Stimulated activated CD8-positive, alpha-beta memory T cell treated with anti-CD3 and anti-CD28 coated beads, Interleukin-12 subunit alpha, Interleukin-12 subunit beta, amount 100 ng/mL, for 4 hours (primary cell): ENCODE measurements around the gene KCNQ1.

ENCODE experiments used
- DNase-seq: peaks from one replicate; pipeline ENCODE4 v3.0.0-alpha.2; 2020; ENCODE audit warnings: low read depth

Gene KCNQ1

DNA sequence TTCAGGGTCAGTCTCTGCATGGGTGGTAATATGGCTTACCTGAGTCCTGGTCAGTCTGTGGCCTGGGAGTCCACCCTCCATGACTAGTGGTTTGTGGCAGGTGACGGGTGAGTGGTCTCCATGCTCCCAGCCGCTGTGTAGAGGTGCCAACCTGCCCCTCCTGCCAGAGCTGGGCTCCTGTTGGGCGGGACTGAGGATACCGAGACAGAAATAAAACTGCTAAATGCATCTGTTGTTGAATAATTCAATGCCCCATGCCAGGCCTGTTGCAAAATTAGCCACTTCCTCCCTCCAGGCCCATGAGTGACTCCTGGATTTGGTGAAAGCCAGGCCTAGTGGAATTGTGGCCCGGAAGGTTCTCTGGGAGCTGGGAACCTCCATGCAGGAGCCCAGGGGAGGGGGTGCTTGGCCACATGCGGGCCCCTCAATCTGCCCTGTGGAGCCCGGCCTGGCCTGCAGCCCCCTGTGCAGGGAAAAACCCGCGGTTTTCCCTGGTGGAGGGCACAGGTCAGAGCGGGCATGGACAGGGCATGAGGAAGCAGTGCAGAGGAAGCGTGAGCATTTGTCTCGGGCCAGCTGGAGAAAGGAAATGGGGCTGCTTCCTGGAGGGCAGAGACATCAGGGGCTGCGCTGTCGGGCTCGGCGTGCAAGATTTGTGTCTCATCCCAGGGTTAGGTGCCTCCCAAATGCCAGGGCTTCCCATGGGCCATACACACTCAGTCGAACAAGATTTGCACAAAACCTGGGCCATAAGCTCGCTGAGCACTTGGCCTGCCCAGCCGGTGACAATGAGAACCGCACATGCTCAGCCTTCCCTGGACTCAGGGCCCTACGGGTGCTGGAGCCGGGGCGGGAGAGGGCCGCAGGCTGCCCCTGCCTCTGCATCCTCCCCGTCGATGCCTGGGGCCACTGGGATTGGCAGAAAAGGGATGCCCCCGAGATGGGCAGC is 66.9 kb downstream of the KCNQ1 start:
- no peak for DNase-seq

DNA sequence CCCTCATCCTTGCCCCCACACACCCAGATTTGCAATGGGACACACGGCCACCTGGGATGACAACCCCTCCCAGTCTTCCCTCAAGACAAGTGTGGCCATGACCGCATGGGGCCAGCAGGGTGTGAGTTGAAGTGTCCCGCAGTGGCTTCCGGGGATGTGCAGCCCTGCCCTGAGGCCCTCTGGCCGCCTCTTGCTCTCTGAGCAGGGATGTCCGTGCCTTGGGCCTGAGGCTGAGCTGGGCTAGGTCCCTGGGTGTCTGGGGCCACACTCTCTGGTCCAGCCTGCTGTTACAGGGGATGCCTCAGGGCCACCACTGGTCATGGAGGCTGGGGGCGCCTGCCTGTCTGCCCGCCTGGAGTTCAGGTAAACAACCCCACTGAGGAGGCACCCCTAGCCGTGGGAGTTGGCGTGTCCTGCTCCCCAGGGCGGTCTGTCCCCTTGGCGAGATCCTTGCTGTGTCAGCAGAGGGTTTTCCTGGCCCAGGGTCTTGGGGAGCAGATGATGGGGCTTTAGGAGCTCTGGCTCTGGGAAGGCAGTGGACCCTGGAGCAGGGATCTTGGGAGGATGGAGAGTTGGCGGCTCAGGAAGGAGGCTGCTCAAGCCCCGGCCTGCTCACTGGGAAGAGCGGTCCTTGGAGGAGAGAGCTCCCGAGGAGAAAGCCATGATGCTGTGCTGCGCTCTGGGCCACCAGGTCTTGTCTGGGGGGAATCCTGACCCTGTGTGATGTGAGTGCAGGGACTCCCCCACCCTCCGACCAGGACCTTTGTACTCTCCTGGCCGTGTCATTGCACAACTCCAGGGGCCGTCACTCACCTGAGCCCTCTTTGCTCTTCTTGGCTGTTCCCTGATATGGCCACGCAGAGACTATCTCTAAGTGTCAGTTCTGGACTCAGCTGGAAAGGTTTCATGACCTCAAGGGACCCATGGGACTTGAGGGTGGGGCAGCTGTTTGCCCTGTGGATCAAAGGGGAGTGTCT is 67.9 kb downstream of the KCNQ1 start:
- DNase-seq, result no peak

DNA sequence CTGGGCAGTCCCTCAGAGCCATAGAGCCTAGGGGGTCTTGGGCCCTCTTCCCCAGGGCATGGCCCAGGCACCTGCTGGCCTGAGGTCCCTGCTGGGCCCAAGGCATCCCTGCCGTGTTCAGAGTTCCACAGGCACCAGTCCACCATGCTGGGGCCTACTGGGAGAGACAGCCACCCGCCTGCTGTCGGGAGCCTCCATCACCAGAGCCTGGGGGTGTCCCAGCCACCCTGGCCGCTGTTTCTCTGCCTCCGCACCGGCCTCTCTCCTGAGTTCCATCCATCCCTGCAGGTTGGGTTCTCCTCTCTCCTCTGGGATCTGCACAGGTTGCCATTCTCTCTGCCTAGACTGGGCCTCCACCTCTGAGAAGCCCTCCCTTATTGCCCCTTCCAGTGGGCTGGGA is 68.6 kb downstream of the KCNQ1 start:
- no peak for DNase-seq

DNA sequence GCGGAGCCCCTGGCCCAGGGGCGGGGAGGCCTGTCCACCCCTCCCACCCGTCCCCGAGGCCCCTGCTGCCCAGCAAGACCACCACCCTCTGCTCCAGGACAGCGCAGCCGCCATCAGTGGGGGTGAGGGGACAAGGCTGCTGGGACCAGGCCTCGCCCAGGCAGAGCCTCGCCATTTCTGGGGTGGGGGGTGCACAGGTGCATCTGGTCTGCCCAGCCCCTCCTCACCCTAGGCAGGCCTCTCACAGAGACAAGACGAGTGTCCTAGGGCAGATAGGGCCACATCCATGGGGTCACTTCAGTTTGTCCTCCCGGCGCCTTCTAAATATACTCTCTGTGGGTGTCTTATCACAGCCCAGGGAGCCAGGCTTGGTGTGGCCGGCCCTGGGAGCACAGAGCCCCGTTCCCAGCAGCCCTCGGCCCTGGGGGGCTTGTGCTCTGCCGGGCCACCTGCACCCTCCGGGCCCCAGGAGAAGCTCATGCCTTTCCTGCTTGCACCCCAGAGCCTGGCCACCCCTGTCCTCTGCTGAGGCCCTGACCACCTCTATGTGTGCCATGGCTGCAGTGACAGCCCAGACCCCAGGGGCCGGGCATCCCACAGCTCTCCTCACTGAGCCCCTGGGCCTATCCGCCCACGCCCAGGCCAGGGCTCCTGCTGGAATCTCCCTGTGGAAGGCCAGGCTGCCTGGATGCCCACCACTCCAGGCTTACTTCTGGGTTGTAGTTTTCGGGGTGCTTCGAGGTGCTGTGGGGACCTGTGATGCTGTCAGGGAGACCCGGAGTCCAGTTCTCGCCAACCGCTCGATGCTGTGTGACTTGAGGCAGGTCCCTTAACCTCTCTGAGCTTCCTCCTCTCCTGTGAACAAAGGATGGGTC is 70.8 kb downstream of the KCNQ1 start:
- DNase-seq, result no peak

DNA sequence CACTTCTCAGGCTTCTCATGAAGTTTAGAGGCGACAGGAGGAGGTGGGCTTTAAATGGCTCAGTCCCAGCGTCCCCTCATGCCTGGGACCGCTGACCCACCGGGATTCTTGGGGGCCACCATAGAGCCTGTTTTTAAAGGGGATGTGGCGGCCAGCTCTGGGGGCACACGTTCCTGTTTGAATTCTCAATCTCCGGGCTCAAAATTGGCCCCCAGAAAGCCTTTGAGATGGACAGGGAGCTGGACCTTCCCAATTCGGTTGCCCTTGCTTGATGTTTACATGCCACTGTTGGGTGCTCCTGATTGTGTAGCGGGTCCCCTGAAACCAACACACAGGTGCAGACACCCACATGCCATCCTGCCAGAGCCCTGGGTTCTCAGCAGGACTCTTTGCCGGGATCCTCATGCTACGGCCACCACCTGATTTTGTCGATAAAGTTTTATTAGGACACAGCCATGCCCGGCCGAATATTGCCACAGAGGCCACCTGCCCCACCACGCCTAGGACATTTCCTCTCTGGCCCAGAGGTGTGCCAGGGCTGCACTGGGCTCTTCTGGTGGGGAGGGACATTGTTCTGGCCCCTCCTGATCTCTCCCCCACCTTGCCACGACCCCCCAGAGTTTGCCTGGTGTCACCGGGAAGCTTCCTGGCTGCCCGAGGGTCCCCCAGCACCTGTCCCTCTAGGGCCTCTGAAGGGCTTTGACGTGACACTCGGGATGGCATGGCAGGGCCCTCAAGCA is 71.6 kb downstream of the KCNQ1 start:
- no peak for DNase-seq

DNA sequence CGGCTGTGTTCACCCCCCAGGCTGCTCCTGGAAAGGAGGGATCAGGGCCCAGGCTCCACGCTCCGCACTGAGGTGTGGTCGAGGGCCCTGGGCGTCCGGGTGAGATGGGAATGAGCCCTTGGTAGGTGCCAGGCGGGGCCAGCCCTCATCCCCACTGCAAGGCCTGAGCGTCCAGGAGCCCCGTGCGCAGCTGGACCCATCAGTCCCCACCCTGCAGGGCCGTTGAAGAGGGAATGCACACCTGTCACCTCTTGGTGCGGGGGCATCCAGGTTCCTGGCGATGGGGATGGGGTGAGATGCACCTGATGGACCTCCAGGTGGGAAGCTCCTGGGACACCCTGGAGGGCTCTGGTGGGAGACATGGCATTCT is 72.2 kb downstream of the KCNQ1 start:
- no peak for DNase-seq

DNA sequence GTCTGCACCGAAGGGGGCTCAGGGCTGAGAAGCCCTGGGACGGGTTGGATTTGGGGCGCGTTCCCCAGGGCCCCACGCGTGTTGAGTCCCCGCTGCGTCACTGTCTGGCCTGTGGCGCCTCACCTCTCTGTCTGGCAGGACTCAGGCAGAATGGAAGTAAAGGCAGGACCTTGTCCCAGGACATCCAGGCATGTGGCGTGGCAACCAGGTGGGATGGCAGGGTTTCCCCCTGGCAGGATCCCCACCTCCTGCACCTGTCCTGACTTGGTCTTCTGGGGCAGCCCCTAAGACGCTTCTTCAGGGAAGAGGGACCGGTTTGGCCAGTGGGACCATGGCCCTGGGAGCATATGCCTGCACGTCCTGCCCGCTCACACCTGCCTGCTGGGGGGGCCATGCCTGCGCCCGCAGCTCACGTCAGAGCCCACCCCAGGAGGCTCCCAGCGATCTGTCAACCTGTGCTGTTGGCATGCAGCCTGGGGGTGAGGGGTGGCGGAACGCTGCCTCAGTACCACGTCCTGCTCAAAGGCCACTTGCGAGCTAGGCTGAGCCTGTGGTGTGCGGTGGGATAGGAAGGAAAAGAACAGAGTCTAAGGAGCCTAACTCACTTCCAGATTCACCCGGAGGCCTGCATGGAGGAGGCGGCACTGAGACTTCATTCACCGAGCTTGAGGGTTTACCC is 72.7 kb downstream of the KCNQ1 start:
- DNase-seq, result no peak

DNA sequence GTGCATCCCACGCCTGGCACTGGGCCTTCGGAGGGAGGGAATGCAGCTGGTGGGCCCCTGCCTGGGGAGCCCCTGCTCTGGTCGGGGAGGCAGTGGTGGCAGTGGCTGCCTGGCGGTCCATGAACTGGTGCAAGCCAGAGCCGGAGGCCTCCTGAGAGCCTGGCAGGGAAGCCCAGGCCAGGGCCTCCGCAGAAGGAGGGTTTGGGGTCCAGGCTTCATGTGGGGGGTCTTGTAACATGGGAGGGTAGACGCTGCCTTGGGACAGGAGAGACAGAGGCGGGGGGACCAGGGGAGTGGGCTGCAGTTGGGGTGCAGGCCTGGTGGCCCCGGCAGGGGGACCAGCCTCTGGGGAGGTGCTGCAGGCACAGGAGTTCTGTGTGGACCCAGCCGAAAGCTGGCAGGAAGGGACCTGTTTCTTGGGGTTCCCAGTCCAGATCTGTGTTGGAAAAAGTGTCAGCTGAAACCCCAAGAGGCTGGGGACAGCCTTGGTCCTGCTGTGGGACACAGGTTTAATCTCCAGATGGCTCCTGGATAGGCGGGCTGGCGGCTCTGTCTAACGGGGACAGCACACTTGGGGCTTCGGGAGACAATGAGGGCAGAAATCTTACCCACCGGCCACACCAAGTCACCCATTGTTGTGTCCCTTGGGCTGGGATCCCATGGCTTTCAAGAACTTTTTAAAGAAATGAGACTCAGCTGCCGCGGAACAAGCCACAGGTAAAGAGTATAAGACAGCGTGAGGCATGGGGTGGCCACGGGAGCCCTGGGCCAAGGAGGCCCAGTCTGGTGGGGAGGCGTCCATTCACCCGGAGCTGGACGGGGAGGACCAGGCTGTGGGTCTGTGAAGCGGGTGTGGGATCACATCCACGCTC is 73.5 kb downstream of the KCNQ1 start:
- no peak for DNase-seq

DNA sequence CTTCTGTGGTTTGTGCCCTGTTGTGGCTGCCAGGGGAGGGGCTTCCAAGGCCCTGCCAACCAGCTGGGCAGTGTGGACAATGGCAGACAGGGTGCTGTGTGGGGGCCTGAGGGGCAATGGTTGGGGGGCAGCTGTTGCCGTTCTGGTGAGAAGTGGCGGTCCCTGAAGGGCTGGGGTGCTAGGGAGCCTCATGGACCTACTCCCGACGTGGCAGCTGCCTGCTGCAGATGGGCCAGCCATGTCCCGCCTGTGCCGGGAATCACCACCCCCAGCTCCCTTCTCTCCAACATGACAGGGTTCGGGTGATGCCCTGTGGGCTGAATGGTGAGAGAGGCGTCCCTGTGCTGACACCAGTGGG is 74.2 kb downstream of the KCNQ1 start:
- DNase-seq, result no peak

DNA sequence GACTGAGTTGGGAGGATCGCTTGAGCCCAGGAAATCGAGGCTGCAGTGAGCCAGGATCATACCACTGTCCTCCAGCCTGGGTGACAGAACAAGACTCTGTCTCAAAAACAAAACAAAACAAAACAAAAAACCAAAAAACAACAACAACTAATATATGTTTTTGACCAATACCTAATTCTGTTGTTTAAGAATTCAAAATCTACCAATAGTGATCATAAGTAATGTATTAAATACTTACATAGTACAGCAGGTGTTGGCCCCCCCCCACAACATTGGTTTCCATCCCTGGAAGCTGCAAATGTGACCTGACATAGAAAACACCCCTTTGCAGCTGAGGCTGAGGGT is 74.7 kb downstream of the KCNQ1 start:
- no peak for DNase-seq

DNA sequence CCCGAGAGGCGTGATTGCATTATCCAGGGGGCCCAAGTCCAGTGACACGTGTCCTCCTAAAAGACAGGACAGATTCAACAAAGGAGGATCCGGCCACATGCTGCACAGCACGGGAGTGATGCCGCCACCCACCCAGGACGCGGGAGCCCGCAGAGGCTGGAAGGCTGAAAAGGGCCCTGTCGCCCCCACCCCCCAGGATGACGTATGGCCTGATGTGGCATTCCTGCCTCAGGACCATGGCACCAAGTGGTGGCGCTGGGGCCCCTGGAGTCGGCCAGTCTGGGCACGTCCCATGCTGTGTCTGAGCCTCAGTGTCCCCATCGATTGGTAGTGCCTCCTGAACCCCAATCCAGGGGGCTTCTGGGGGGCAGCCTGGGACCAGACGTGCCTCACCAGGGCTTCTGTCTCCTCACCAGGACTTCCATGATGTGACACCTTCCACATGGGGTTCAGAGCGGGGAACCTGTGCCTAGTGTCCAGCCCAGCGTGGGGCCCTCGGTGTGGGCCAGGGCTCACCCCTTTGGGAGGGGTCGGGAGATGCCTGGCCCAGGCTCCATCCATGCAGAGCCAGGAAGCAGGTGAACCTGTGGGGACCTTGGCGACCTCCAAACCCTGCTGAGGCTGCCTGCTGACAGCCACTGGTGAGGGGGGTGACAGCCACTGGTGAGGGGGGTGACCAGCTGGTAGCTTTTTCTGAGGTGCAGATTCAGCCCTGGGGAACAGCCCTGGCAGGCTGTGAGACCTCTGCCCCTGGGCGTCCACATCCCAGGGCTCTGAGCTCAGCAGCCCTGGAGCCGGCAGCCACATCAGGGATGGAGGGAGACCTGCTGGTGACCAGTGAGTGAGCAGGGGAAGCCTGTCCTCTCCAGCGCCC is 75.3 kb downstream of the KCNQ1 start:
- DNase-seq, result no peak

DNA sequence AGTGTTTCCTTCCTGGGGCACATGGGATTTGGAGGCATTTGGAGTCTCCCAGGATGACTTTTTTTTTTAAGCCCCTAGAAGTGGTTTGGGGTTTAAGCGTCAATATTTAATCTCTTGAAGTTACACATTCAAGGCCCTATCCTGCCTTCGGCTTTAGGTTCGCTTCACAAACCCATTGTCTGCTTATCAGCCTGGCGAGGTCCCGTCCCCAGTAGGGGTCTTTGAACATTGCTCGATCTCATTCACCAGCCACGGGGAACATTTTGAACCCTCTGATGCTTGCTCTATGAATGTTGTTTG is 75.9 kb downstream of the KCNQ1 start:
- no peak for DNase-seq

DNA sequence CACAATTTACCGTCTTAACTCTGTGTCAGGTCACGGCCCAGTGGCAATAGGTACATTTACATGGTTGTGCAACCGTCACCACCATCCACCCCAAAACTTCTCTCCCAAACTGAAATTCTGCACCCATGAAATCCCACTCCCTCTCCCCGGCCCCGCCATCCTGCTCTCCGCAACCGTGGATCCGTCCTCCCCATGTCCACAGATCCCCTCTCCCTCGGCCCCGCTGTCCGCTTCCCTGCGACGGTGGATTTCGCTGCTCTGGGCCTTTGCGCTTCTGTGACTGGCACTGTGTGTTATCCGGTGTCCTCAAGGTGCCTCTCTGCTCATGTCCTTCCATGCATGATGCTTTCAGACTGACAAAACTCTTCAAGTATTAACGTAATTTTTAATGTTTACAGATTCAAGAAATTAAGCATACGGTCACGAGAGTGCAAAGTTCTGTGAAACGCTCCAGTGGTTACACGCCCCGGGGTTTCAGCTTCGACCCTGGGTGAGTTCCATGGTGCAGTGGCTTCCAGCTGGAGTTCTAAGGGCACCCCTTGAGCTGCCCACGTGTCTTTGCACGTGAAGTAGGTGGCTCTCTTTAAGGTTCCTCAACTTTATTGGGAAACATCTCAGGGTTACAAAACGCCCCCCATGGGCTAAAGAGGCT is 76.4 kb downstream of the KCNQ1 start:
- no peak for DNase-seq

DNA sequence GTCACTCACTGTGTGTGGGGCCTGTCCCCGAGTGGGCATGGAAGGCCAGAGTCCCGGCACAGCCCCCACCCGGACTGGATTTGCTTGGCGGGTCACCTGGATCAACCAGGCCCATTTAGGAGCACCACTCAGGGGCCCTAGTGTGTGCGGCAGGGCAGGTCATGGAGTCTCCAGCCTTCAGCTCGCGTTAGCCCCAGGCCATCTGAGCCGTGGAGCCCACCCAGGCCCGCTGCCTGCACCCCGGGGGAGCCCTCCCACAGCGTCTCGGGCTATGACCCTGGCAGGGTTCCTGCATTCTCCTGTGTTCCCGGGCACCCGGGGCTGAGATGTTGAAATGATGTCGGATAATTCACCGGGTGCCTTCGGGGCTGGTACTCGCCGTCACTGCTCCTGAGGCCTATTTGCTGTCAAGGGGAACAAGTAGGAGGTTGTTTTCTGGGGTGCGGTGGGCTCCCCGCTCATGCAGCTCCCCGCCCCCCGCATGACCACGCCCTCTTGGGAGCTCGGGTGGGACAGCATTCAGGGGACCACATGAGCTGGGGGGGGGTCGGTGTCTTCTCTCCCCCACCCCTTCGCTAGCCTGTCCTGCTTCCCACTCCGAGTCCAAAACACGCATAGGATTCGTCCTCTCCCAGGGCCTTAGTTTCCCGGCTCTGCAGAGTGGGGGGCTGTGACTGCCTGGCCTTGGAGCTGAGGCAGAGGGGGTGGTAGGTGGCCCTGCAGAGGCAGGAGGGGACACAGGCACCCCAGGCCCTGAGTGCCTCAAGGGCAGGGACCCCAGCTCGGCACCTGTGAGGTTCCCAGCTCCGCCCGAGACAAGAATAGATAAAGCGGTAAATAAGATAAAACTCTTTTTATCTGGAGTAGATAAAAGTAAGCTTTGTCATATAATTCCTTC is 77.2 kb downstream of the KCNQ1 start:
- no peak for DNase-seq

DNA sequence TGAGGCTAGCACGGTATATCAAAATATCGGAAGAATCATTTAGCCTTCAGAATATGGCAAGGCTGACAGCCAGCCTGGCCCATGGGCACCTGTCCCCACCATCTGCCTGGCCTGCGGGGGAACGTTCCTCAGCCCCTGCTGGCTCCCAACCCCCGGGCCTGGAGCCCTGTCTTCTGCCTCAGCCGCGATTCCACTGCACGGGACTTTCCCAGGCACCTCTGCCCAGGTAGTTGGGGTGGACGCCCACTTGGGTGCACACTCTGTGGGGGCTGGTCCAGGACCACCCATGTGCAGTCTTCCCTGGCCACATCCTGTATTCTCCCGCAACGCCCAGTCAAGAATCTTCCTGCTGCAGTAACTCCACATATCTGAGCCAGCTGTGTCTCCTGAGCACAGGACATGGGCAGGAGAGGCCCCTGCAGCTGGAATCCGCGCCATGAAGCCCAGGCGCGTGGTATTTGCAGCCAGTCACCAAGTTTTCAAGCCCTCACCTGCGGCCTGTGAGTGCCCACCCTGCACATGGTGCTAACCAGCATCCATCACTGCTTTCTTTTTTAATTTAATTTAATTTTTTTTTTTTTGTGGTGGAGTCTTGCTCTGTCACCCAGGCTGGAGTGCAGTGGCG is 77.9 kb downstream of the KCNQ1 start:
- DNase-seq, result no peak

DNA sequence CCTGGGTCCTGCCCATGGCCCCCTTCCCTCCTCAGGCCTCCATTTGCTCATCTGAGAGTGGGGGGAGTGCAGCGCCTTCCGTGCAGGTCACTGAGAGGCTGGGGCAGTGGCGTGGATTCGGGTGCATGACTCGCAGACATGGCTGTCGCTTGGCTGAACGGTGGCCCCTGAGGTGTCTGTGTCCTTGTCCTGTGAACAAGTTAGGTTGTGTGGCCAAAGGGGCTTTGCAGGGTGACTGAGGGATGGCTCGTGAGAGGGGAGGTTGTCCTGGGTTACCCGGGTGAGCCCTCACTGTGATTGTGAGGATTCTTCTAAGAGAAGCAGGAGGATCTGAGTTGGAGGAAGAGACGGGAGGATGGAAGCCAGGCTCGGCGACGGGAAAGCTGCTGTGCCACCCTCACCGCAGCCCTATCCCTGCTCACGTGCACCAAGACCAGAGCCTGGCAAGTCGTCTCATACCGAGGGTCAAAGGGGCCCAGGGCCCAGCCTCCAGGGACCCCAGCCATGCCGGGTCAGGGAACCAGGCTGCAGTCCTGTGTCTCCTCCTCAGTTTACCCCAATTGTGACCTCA is 79.1 kb downstream of the KCNQ1 start:
- no peak for DNase-seq
